Activated CD4-positive, CD25-positive, alpha-beta regulatory T cell treated with anti-CD3 and anti-CD28 coated beads, Interleukin-2, amount 50 U/mL, for 16 hours (primary cell): ENCODE measurements around the gene AQP5.

Experiments
- DNase-seq: peaks from one replicate; pipeline ENCODE4 v3.0.0-alpha.2; 2020; ENCODE audit warnings: low read depth, low spot score

Gene AQP5

DNA sequence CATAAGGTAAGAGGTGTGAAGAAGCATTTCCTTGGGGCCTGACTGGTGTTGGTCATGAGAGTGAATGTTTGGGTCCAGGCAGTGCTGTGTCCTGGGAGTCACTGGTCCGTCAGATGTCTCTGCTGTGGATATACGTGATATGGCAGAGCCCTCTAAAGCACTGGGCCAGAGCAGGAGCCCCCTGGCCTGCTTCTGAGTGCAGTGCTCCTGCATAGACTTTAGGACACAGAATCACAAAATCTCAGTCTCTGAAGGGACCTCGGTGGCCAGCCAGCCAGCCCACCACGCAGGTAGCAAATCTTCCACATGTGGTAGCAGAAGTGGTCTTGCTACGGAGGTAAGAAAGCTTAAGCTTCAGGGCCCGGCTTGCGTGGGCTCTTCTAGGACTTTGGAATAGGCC lies 29.6 kb upstream of the AQP5 start:
- DNase-seq, result no peak

DNA sequence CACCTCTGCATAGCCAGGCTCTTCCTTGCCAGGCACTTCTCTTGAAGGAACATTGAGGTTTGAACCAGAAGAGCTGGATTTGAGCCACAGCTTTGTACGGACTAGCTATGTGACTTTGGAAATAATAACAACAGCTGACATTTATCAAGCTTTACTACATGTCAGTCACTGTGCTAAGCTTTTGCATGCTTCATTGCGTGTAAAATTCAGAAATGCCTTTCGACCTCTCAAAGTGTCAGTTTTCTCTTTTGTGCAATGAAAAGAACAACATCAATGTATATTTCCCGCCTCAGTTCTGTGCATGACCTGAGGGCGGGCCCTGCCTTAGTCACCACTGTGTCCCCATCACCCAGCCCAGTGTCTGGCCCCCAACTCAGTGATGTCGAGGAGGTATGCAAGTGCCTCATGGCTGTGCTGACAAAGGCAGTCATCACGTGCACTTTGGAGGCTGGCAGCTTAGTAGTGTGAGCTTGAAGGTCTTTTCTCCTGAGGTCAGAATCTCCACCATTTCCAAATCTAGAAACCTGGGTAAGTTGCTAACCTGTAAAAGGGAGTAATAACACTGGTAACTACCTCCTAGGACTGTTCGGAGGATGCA lies 29.0 kb upstream of the AQP5 start:
- DNase-seq, result no peak

DNA sequence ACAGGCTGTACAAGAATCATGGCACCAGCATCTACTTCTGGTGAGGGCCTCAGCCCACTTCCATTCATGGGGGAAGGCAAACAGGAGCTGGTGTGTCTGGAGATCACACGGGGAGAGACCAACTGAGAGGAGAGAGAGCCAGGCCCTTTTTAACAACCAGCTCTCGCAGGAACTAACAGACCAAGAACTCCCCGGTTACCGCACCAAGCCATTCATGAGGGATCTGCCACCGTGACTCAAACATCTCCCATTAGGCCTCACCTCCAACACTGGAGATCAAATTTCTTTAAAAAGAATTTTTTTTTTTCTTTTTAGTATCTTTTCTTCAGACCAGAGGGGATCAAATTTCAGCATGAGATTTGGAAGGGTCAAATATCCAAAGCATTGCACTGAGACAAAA lies 27.9 kb upstream of the AQP5 start:
- no peak for DNase-seq

DNA sequence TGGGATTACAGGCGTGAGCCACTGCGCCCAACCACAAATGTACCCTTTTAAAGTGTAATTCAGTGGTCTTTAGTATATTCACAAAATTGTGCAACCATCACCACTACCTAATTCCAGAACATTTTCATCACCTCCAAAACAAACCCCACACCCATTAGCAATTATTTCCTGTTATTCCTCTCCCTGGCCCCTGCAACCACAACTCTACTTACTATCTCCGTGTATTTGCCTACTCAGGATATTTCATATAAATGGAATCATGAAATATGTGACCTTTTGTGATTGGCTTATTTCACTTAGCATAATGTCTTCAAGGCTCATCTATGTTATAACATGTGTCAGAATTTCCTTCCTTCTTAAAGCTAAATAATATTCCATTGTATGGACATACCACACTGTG lies 27.2 kb upstream of the AQP5 start:
- no peak for DNase-seq

DNA sequence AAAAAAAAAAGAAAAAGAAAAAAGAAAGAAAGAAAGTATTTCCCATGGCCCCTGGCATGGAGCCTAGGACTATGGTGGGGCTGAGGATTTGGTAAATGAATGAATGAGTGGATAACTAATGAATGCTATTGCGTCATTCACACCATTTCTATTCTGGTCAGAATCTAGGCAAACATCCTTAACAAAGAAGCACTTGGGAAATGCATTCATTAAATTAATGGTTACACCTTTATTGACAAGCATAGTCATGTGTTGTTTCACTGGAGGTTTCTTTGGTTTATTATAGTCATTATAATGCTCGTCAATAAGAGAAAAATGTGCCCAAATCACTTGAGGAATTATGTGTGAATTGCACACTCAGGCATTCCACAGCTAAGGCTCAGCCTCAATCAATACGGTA lies 24.7 kb upstream of the AQP5 start:
- DNase-seq, result no peak

DNA sequence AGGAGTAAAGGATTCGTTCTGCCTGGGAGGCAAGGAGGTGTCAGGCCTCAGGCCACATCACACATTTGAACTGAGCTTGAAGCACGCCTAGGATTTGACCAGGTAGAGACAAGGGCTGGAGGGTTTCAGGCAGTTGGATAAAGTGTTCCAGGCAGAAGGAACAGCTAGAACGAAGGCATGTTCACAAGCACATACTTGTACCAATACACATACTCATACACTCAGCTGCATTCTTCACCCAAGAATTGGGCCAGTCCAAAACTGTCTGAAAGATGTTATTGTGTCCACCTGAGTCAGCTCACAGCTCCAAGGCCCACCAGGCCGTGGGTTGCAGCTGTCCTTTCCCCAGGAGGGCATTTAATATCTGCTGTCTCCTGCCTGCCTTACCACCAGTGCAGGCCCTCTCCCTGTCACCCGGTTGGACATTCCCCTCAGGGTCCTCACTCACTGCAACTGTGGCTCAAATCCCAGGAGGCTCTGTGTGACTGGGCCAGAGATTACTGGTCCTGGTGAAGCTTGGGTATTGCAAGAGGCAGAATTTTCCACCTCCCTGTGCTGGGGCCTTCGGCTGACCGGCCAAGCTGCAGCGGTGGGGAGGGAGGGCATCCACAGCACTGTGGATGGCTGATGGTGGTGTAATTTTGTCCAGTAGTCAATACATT lies 23.9 kb upstream of the AQP5 start:
- no peak for DNase-seq

DNA sequence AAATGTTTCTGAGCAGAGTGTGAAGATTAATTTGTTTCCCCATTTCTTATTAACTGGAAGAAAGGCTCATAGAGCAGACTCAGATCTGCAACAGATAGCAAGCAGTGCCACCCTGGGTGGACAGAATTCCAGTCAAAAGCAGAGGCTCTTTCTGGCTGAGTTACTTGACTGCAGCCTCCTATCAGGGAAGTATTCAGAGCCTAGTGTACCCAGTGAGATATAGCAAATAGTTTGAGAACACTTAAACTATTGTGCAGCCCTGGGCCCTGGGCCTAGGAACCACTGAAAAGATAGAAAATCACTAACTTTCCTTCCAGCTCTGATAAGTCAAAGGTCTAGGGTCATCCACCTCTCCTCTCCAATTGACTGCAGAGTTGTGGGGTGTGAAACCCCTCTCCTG lies 22.4 kb upstream of the AQP5 start:
- DNase-seq, result no peak

DNA sequence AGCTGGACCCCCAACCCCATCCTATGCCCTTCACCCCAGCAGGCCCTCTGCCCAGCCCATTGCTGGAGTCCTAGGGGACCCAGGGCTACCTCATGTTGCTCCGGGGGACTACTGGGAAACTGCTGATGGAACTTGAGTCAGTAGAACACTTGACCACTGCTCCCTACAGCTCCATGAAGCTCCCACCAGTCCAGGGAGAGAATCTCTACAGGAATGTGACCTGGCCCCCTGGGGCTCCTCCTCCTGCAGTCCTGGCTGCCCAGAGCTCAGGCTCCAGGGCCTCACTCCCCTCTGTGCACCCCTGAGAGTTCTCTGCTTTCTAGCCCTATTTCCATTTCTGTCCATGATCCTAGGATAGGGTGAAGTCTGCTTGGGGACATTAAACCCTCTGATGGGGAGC lies 22.0 kb upstream of the AQP5 start:
- DNase-seq, result no peak

DNA sequence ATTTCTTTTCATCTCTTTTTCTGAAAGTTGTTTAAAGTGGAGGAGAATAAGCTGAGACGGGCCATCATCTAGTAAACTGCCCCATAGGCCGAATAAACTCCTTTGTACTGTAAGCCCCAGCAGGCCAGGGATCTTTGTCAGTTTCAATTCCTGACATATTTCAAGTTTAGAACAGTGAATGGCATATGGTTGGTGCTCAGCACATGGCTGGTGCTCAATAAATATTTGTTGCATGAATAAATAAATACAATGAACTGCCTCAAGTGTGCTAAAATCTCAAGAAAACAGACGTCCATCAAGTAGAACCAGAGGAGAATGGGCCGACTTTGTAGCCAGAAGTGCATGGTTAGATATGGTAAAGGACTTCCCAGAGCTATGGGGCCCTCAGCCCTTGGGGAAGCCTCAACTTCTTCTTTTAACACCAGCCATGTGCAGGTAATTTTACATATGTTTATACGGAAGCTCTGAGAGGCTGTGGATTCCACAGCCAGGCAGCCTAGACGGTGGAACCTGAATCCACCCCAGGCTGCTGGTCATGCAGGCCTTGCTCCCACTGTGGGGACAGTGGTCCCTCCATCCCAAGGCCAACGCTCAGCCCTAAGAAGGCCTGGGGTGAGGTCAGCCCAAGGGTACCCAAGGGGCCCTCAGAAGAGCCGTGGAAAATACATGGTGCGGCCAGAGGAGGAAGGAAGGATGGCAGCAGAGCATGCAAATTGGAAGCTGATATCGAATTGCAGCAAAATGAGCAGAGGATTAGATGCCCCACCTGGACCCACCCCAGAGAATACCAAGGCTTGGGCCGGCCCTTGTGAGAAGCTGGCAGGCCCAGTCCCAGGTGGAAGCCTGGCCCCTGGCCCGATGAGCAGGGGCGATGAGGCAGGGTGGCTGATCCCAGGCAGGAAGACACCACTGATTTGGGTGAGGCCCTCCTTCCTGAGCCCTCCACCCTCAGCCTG lies 19.8 kb upstream of the AQP5 start:
- no peak for DNase-seq

DNA sequence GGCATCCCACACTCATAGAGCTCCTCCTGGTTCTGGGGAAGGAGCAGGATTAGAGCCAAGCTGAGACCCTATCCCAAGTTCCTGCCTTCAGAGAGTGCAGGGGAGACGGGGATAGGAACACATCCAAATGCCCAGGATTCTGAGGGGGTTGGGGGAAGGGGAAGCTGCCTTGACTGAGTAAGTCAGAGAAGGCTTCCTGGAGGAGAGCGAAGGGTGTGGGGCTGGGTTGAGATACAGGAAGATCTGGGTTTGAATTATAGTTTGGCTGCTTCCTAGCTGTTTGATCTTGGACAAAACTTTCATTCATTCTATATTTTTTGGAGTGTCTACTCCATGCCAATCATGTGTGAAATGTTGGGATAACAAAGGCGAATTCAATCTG lies 19.2 kb upstream of the AQP5 start:
- DNase-seq, result no peak

DNA sequence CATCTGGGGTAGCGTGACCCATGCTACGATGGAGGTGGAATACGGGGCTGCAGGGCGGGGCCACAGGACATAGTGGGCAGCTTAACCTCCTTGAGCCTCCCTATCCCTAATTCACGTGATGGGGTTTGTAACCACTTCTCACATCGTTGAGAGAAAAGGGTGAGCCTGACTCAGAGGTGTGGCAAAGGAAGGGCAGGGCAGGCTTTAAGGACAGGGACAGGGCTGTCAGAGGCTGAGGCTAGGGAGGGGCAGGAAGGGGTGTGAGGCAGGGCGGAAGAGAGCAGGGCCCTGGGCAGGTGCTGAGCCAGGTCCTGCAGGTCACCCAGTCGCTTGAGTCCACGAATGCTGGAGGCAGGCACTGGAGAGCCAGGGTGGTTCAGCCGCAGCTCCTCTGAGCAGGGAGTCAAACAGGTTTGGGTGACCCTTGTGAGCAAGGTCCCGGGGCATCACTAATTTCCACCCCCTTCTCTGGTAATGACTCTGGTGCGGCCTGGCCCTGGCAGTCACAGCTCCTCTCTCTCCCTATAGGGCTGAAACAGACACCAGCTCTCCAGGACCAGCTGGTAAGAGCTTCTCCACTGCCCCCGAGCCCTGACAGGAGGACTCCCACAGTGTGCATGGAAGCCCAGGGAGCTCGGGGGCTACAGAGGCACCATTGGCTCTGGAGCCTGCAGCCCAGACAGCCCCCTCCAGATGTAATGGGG lies 18.6 kb upstream of the AQP5 start:
- DNase-seq, result no peak

DNA sequence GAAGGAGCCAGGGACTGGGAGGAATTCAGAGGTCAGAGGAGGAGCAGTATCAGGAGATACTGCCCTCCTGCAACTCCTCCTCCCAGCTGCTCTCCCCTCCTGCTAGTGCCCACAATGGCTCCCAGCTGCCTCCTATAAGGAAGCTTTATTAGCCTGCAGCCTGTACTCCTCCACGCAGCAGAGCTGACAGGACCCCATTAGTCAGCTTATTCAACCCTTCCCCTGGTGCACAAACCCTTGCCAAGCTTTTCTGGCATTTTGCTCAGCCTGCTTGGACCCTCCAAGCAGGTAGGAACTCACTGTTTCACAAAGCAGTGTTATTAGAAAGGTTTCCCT lies 18.1 kb upstream of the AQP5 start:
- DNase-seq, result no peak

DNA sequence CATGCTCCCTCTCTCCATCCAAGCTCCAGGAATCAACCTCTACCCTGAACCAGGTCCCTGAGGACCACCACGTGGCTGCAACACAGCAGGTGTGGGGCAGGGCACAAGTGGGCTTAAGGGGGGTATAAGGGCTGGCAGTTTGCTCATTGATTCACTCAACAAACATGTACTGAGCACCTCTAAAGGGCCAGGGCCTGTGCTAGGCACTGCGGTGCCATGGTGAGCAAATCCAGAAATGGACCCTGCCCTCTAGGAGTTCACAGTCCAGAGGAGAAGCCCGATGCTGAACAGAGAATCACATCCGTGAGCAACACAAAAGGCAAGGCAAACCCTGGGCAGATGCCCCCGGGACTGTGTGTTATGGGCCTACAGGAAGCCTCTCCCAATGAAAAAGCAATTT lies 17.6 kb upstream of the AQP5 start:
- no peak for DNase-seq

DNA sequence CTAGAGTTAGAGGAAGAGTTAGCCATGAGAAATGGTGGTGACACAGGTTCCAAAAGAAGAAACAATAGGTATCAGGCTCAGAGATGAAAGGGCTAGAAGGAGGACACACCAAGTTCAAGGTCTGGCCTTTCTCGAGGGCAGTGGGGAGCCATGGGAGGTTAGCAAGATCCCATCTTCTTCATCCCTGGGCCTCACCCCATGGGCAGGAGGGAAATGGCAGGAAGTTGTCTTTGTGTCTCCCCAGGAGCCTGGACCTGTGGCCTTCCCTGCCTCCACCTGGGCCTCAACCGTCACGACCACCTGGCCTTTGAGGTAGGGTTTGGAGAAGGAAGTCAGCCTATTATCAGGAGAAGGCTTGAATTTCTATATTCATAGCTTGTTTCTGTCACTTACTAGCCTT lies 17.0 kb upstream of the AQP5 start:
- no peak for DNase-seq

DNA sequence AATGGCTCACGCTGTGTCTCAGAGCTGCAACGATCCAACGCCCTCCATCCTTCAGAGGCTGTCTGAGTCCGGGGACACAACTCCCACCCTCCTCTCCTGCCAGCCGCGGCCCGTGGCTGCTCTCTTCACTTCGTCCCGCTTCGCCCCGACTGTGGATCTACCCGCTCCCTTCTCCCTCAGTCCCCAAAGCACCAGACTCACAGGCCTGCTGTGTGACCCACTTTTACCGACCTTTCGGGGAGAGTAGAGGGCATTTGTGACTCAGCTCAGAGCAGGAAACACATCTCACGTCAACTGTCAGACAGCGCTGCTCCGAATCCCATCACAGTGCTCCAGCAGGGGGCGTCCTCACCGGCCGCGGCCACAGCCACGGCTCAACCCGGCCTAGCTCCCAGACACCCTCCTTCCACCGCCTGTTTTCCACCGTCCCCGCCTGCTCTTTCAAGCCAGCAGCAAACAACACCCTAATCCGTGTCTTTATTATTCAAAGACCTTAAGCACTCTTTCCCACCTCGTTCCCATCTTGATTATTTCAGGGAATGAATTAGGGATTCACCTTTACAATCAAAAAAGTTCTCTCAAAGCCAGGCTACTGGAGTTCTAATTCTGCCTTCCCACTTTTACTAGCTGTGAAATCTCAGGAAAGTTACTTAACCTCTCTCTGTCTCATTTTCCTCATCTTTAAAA lies 16.1 kb upstream of the AQP5 start:
- peak; percentile 63 for DNase-seq

DNA sequence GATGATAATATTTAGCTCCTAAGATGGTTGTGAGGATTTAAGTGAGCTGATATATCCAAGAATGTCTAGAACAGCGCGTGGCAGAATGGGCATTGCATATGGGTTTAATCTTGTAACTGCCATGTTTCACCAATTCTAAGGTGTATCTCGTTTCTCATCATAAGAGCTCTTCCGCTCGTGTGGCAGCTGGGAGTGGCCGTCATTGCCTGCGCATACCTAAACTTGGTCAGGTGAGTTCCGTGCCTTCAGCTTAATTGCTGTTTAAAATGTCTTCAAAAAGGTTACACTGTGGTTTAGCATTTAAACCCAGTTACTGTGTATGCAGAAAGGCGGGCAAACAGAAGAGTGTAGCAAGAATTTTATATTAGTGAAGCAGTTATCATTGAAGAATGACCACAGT lies 15.6 kb upstream of the AQP5 start:
- no peak for DNase-seq

DNA sequence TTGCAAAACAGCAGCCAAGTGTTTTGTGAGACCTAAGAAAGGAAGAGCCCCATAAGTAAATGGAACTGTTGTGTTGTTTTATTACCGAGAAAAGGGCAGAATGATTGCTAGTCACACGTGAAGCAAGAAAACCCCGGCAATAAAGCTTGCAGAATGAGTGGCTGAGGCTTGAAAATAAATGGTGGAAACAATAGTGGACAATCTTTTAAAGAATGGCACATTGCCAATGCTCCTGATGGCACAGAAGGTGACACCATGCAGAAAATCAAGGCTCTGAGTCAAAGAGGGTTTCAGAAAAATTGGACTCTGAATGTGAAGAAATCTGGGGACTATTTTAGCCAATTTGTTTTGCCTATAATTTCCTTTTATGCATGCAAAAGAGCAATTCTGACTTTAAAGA lies 15.2 kb upstream of the AQP5 start:
- DNase-seq, result no peak

DNA sequence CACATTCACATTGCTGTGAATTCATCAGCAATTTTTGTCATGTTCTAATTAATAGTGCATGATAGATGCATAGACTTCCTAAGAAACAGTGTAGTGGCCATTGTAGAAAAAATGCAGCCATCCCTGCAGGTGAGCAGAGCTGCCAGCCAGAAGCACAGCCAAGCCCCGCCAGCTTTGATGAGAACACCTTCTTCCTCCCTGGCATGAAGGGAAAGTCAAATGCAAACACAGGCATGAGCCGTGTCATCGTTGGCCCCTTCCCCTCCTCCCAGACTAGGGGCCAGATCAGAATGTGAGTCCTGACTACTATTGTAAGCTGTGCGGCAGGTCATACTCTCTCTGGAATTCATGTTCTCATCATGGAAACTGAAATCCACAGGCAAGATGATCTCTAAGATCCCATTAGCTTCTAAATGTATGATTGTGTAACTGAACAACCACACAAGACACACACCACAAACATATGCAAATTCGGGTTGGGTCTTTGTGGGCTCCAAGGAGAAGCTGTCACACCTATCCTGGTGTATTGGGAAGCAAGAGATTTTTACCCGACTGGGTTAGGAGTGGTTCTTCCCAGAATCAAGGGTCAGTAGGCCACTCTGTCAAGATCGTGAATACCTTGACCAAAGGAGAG lies 14.0 kb upstream of the AQP5 start:
- no peak for DNase-seq

DNA sequence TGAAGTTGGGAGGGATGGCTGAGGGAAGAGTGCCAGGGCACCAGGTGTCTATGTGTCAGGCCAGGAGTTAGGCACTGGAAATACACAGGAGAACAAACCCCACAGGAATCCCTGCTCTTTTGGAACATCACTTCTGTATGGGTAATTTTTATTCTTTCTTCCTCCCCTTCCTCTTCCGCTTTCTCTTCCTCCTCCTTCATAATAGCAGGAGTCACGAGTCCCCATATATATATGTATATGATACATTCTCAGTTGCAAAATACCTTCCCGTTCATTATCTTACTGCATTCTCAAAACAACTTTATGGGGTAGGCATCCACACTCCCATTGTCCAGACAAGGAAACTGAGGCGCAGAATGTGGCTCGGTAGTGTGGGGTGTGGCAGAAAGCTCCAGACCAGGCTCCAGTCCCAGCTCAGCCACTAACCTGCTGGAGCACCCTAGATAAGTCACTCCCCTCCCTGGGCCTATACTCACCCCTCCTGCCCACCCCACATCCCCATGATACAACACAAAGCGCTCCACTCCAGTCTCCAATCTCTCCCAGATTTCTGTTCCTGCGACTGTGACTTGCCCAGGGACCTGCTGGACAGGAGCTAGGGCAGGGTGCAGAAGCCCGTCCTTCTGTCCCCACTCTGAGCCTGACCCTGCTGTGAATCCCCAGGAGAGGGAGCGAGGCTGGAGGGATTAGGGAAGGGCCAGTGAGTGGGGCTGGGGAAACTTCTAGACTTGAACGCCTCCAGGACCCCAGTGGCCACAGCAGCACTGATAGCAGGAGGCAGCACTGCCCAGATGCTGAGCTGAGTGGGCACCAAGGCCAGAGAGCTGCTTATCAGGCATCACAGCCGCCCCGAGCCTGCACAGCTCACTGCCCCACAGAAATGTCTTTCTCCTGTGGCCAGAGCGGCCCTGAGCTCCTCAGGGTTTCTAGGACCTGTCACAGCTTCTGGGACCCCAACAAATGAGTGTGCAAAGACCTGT lies 12.5 kb upstream of the AQP5 start:
- DNase-seq, result no peak

DNA sequence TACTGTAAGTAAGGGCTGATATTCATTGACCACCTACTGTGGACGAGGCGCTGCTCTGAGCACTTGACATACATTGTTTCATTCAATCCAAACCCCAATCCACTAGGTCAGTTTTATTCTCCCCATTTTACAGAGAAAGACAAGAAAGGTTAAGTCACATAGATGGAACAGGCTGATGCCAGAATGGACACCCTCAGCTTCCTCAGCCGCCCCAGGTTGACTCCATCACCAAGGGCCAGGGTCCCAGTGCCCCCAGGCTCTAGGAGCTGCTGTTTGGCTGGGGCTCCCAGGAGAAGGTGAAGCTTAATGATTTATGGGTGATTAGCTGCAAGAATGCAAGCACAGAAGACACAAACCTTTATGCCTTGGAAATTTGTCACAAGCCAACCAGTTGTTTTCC lies 11.8 kb upstream of the AQP5 start:
- DNase-seq, result no peak
